DOHH2 (cell line): ENCODE results near the gene PSMC4.
A peak's percentile ranks its signal among the peaks of the same experiment; 100 is the strongest.

ENCODE experiments used
- H3F3A ChIP-seq: fragments of 200-600 bp; sonication (generic), shearing (Covaris generic); 2 replicates; pipeline ENCODE4 v1.6.0; 2016; ENCODE audit warnings: antibody characterized with exemption, mild to moderate bottlenecking; ENCODE audit not compliant: control insufficient read depth, insufficient read depth
- H3K27ac ChIP-seq: fragments of 200-600 bp; sonication (generic); 2 replicates; pipeline ENCODE4 v1.5.1; 2014; ENCODE audit warnings: low read depth, mild to moderate bottlenecking, low read length, moderate library complexity
- H3K27me3 ChIP-seq: fragments of 200-600 bp; sonication (generic); 2 replicates; pipeline ENCODE4 v1.6.1; 2014; ENCODE audit warnings: mild to moderate bottlenecking, low read length, mixed read lengths; ENCODE audit not compliant: control insufficient read depth
- H3K36me3 ChIP-seq: fragments of 200-600 bp; sonication (generic); 2 replicates; pipeline ENCODE4 v1.6.1; 2014; ENCODE audit warnings: mild to moderate bottlenecking, low read length, moderate library complexity, mixed read lengths; ENCODE audit not compliant: control insufficient read depth
- H3K4me1 ChIP-seq: fragments of 200-600 bp; sonication (generic); 2 replicates; pipeline ENCODE4 v1.6.1; 2014; ENCODE audit warnings: mild to moderate bottlenecking, low read length, mixed read lengths; ENCODE audit not compliant: control insufficient read depth
- H3K4me2 ChIP-seq: fragments of 200-600 bp; sonication (generic); 2 replicates; pipeline ENCODE4 v1.6.0; 2014; ENCODE audit warnings: mild to moderate bottlenecking, low read length, moderate library complexity
- H3K4me3 ChIP-seq: fragments of 200-600 bp; sonication (generic); 2 replicates; pipeline ENCODE4 v1.5.1; 2014; ENCODE audit warnings: mild to moderate bottlenecking, low read length, mixed read lengths
- H3K79me2 ChIP-seq: fragments of 200-600 bp; sonication (generic); 2 replicates; pipeline ENCODE4 v1.6.1; 2014; ENCODE audit warnings: mild to moderate bottlenecking, low read length, mixed read lengths; ENCODE audit not compliant: control insufficient read depth
- H3K9me2 ChIP-seq: fragments of 200-600 bp; sonication (generic); replicated peaks from 2 replicates; pipeline ENCODE4 v1.6.1; 2014; ENCODE audit warnings: mild to moderate bottlenecking, low read length, mixed read lengths; ENCODE audit not compliant: control insufficient read depth
- H3K9me3 ChIP-seq: fragments of 200-600 bp; sonication (generic); 2 replicates; pipeline ENCODE4 v1.6.1; 2014; ENCODE audit warnings: antibody characterized with exemption, low read length, mixed read lengths; ENCODE audit not compliant: control insufficient read depth, insufficient read depth
- H4K20me1 ChIP-seq: fragments of 200-600 bp; sonication (generic); 2 replicates; pipeline ENCODE4 v1.6.0; 2014; ENCODE audit warnings: low read depth, mild to moderate bottlenecking, antibody characterized with exemption, low read length, moderate library complexity; ENCODE audit not compliant: control insufficient read depth, insufficient read depth
- CTCF ChIP-seq: fragments of 200-600 bp; sonication (generic); IDR thresholded peaks from one replicate; pipeline ENCODE4 v1.5.1; 2014; ENCODE audit warnings: antibody characterized with exemption, mild to moderate bottlenecking, low read depth, low read length; ENCODE audit not compliant: poor library complexity, severe bottlenecking
- EZH2phosphoT487 ChIP-seq: fragments of 200-600 bp; sonication (generic); IDR thresholded peaks from 2 replicates; pipeline ENCODE4 v1.6.1; 2017; ENCODE audit warnings: borderline replicate concordance, mild to moderate bottlenecking, antibody characterized with exemption, low read length, moderate library complexity, mixed read lengths

Gene PSMC4

GRCh38 chr19:39935364-39935661 is 35.7 kb upstream of the PSMC4 start:
- no peaks in the 10 kb centered on the region for H3K27me3 ChIP-seq
- no peaks in the 10 kb centered on the region for H3K79me2 ChIP-seq
- H3K27ac ChIP-seq = no peak overlapping the region
- H3F3A ChIP-seq = peaks cover 4% of the 10 kb centered on the region
- H3K4me3 ChIP-seq = no peak overlapping the region
- H3K9me2 ChIP-seq = no peaks in the 10 kb centered on the region
- H4K20me1 ChIP-seq = no peaks in the 10 kb centered on the region
- H3K4me1 ChIP-seq = peaks cover 50% of the 10 kb centered on the region
- H3K36me3 ChIP-seq = peaks cover 4% of the 10 kb centered on the region
- no peak overlapping the region for H3K4me2 ChIP-seq
- TF ChIP-seq CTCF = no peak
- TF ChIP-seq EZH2phosphoT487 = no peak
- H3K9me3 ChIP-seq = peaks cover 3% of the 10 kb centered on the region

GRCh38 chr19:39936020-39936419 is 34.9 kb upstream of the PSMC4 start:
- Histone ChIP-seq H3K27me3 (no peaks in the 10 kb centered on the region), H3K9me3 (peaks cover 6% of the 10 kb centered on the region), H3F3A (peaks cover 4% of the 10 kb centered on the region), H3K4me3 (no peak overlapping the region), H3K79me2 (no peaks in the 10 kb centered on the region), H3K9me2 (no peaks in the 10 kb centered on the region), H4K20me1 (no peaks in the 10 kb centered on the region), H3K27ac (no peak overlapping the region), H3K36me3 (peaks cover 11% of the 10 kb centered on the region), H3K4me1 (peaks cover 57% of the 10 kb centered on the region), H3K4me2 (peak overlapping the region; percentile 18; the same call in 1 of the 2 replicates)
- TF ChIP-seq EZH2phosphoT487 (no peak), CTCF (no peak)

GRCh38 chr19:39936622-39937021 is 34.3 kb upstream of the PSMC4 start:
- Histone ChIP-seq H3K9me2 (no peaks in the 10 kb centered on the region), H3K4me3 (no peak overlapping the region), H3K36me3 (peaks cover 12% of the 10 kb centered on the region), H3K9me3 (peaks cover 6% of the 10 kb centered on the region), H3F3A (peaks cover 7% of the 10 kb centered on the region), H3K79me2 (no peaks in the 10 kb centered on the region), H3K27me3 (no peaks in the 10 kb centered on the region), H3K27ac (no peak overlapping the region), H3K4me2 (no peak overlapping the region), H4K20me1 (no peaks in the 10 kb centered on the region), H3K4me1 (peaks cover 63% of the 10 kb centered on the region)
- TF ChIP-seq EZH2phosphoT487 (no peak), CTCF (no peak)

GRCh38 chr19:39937094-39937720 is 33.8 kb upstream of the PSMC4 start:
- H3F3A ChIP-seq = peaks cover 13% of the 10 kb centered on the region
- peaks cover 6% of the 10 kb centered on the region for H3K9me3 ChIP-seq
- H4K20me1 ChIP-seq = no peaks in the 10 kb centered on the region
- no peaks in the 10 kb centered on the region for H3K9me2 ChIP-seq
- no peak overlapping the region for H3K4me2 ChIP-seq
- H3K4me1 ChIP-seq = peaks cover 69% of the 10 kb centered on the region
- H3K36me3 ChIP-seq = peaks cover 12% of the 10 kb centered on the region
- H3K27me3 ChIP-seq = no peaks in the 10 kb centered on the region
- no peaks in the 10 kb centered on the region for H3K79me2 ChIP-seq
- no peak for TF ChIP-seq EZH2phosphoT487
- TF ChIP-seq CTCF = no peak
- no peak overlapping the region for H3K27ac ChIP-seq
- no peak overlapping the region for H3K4me3 ChIP-seq
